ENCODE measurements around the gene LBH.

Gene LBH

GRCh38 chr2:30235859-30236535 lies 4.7 kb downstream of the LBH start:
- DNase-seq, result no peak

GRCh38 chr2:30236591-30237238 lies 5.4 kb downstream of the LBH start:
- DNase-seq, result no peak

GRCh38 chr2:30237239-30237965 lies 6.1 kb downstream of the LBH start:
- DNase-seq, result no peak

- DNase-seq, result no peak
Observed at GRCh38 chr2:30237966-30238800, 6.8 kb downstream of the LBH start.

- peak; percentile 67 for DNase-seq
Observed at GRCh38 chr2:30239308-30239985, 8.1 kb downstream of the LBH start.

- peak; percentile 51 for DNase-seq
Observed at GRCh38 chr2:30239986-30240752, 8.8 kb downstream of the LBH start.

- no peak for DNase-seq
Observed at GRCh38 chr2:30243231-30243630, 11.9 kb downstream of the LBH start.

GRCh38 chr2:30245364-30245763 lies 14.0 kb downstream of the LBH start:
- peak; percentile 52 for DNase-seq

GRCh38 chr2:30248791-30249190 lies 17.5 kb downstream of the LBH start:
- DNase-seq, result peak; percentile 93

- DNase-seq, result no peak
Observed at GRCh38 chr2:30249354-30249753, 18.0 kb downstream of the LBH start.

- no peak for DNase-seq
Observed at GRCh38 chr2:30250421-30250820, 19.1 kb downstream of the LBH start.

GRCh38 chr2:30252723-30253701 lies 21.7 kb downstream of the LBH start:
- DNase-seq, result peak; percentile 29

- DNase-seq, result no peak
Observed at GRCh38 chr2:30253873-30254684, 22.7 kb downstream of the LBH start.

GRCh38 chr2:30254685-30255001 lies 23.3 kb downstream of the LBH start:
- no peak for DNase-seq

GRCh38 chr2:30255026-30255425 lies 23.7 kb downstream of the LBH start:
- peak; percentile 69 for DNase-seq

GRCh38 chr2:30255466-30256408 lies 24.4 kb downstream of the LBH start:
- peak; percentile 98 for DNase-seq

GRCh38 chr2:30257266-30258214 lies 26.2 kb downstream of the LBH start:
- DNase-seq, result no peak
